ENCODE measurements around the gene SNX24. TPM values are rescaled to one million over a fixed set of nuclear protein-coding genes. Genes with fewer than 3 reads are reported as not detected.
"Not testable (repeated sequence)": the region's sequence is repeated elsewhere in the genome, so short reads cannot be mapped to it uniquely, and the experiment has no call there.

SNX24 gene
- total RNA-seq, 1 donor from 2014 or later, result 40.9 TPM

GRCh38 chr5:122963305-122963704 lies 117.9 kb downstream of the SNX24 start:
- DNase-seq (ENCODE audit: low spot score in 2 of 2, unreplicated experiment in 2 of 2), result no peak
- Mint-ChIP-seq H3K4me3 (no peak overlapping the region), H3K4me1 (peaks cover 18% of the 10 kb centered on the region), H3K36me3 (peaks cover 7% of the 10 kb centered on the region), H3K27me3 (ENCODE audit: low read depth) (no peaks in the 10 kb centered on the region), H3K27ac (no peak overlapping the region), H3K9me3 (no peaks in the 10 kb centered on the region)
- TF ChIP-seq CTCF (IDR thresholded peaks at IDR 0.05; ENCODE audit: unreplicated experiment), result no peak

- peaks cover 10% of the 10 kb centered on the region for H3K4me1 Mint-ChIP-seq
Observed at GRCh38 chr5:122965111-122965510, 119.7 kb downstream of the SNX24 start.

GRCh38 chr5:122967085-122967484 lies 121.7 kb downstream of the SNX24 start:
- TF ChIP-seq CTCF (IDR thresholded peaks at IDR 0.05; ENCODE audit: unreplicated experiment), result no peak
- H3K27me3 Mint-ChIP-seq (ENCODE audit: low read depth), result no peaks in the 10 kb centered on the region
- H3K27ac Mint-ChIP-seq, result no peak overlapping the region
- H3K4me3 Mint-ChIP-seq, result no peak overlapping the region
- peaks cover 15% of the 10 kb centered on the region for H3K4me1 Mint-ChIP-seq
- no peaks in the 10 kb centered on the region for H3K9me3 Mint-ChIP-seq
- peaks cover 17% of the 10 kb centered on the region for H3K36me3 Mint-ChIP-seq
- DNase-seq (ENCODE audit: low spot score in 2 of 2, unreplicated experiment in 2 of 2), result no peak

More at GRCh38 chr5:122965111-122965510, 119.7 kb downstream of the SNX24 start:
- H3K9me3 Mint-ChIP-seq, result no peaks in the 10 kb centered on the region
- no peak overlapping the region for H3K4me3 Mint-ChIP-seq
- TF ChIP-seq CTCF (IDR thresholded peaks at IDR 0.05; ENCODE audit: unreplicated experiment), result no peak
- no peaks in the 10 kb centered on the region for H3K27me3 Mint-ChIP-seq (ENCODE audit: low read depth)
- H3K36me3 Mint-ChIP-seq, result peaks cover 4% of the 10 kb centered on the region
- peak overlapping the region; percentile 57 for H3K27ac Mint-ChIP-seq
- DNase-seq (ENCODE audit: low spot score in 2 of 2, unreplicated experiment in 2 of 2), result no peak

GRCh38 chr5:122967625-122968024 lies 122.2 kb downstream of the SNX24 start:
- no peaks in the 10 kb centered on the region for H3K9me3 Mint-ChIP-seq
- H3K36me3 Mint-ChIP-seq, result peaks cover 17% of the 10 kb centered on the region
- peaks cover 15% of the 10 kb centered on the region for H3K4me1 Mint-ChIP-seq
- H3K27me3 Mint-ChIP-seq (ENCODE audit: low read depth), result no peaks in the 10 kb centered on the region
- no peak overlapping the region for H3K27ac Mint-ChIP-seq
- H3K4me3 Mint-ChIP-seq, result no peak overlapping the region
- TF ChIP-seq CTCF (IDR thresholded peaks at IDR 0.05; ENCODE audit: unreplicated experiment), result no peak
- DNase-seq (ENCODE audit: low spot score in 2 of 2, unreplicated experiment in 2 of 2), result no peak

GRCh38 chr5:122968056-122968455 lies 122.6 kb downstream of the SNX24 start:
- H3K27me3 Mint-ChIP-seq (ENCODE audit: low read depth); H3K4me3 Mint-ChIP-seq; H3K27ac Mint-ChIP-seq; DNase-seq (ENCODE audit: low spot score in 2 of 2, unreplicated experiment in 2 of 2); H3K9me3 Mint-ChIP-seq: not testable (repeated sequence)
- Mint-ChIP-seq H3K4me1 (peaks cover 15% of the 10 kb centered on the region), H3K36me3 (peaks cover 21% of the 10 kb centered on the region)

- TF ChIP-seq CTCF (IDR thresholded peaks at IDR 0.05; ENCODE audit: unreplicated experiment), result no peak
- H3K4me1 Mint-ChIP-seq, result peaks cover 5% of the 10 kb centered on the region
- DNase-seq (ENCODE audit: low spot score in 2 of 2, unreplicated experiment in 2 of 2), result no peak
- peaks cover 32% of the 10 kb centered on the region for H3K36me3 Mint-ChIP-seq
- no peak overlapping the region for H3K27ac Mint-ChIP-seq
- no peaks in the 10 kb centered on the region for H3K27me3 Mint-ChIP-seq (ENCODE audit: low read depth)
- H3K9me3 Mint-ChIP-seq, result peaks cover 4% of the 10 kb centered on the region
- no peak overlapping the region for H3K4me3 Mint-ChIP-seq
Observed at GRCh38 chr5:122971333-122971732, 125.9 kb downstream of the SNX24 start.
